GM23338 (cell line): ENCODE measurements around the gene ATF6. TPM values are rescaled to one million over a fixed set of nuclear protein-coding genes. Genes with fewer than 3 reads are reported as not detected.

Experiments
- ATAC-seq: fragments of 200-7000 bp; cut with Tn5 transposase; 3 replicates; pipeline ENCODE4 v1.9.1; 2020
- DNase-seq: peaks from one replicate; pipeline ENCODE4 v3.0.0-alpha.2; 2015; ENCODE audit warnings: low spot score
- H2AFZ ChIP-seq: fragments of 200-600 bp; sonication (generic); 2 replicates; pipeline ENCODE4 v1.8.0; 2016; ENCODE audit warnings: antibody characterized with exemption, mild to moderate bottlenecking, moderate library complexity
- H3F3A ChIP-seq: fragments of 200-600 bp; sonication (generic); replicated peaks from 2 replicates; pipeline ENCODE4 v1.8.0; 2017; ENCODE audit warnings: antibody characterized with exemption, mixed run types, low read depth
- H3K27ac ChIP-seq: fragments of 200-600 bp; sonication (generic); 2 replicates; pipeline ENCODE4 v1.6.1; 2016; ENCODE audit warnings: low read depth
- H3K27me3 ChIP-seq: fragments of 200-600 bp; sonication (generic); 2 replicates; pipeline ENCODE4 v1.8.0; 2016; ENCODE audit warnings: mild to moderate bottlenecking, mixed run types, moderate library complexity; ENCODE audit not compliant: insufficient read depth
- H3K36me3 ChIP-seq: fragments of 200-600 bp; sonication (generic); 2 replicates; pipeline ENCODE4 v1.8.0; 2016; ENCODE audit warnings: mild to moderate bottlenecking; ENCODE audit not compliant: insufficient read depth
- H3K4me1 ChIP-seq: fragments of 200-600 bp; sonication (generic); 2 replicates; pipeline ENCODE4 v1.8.0; 2016; ENCODE audit warnings: mild to moderate bottlenecking, moderate library complexity; ENCODE audit not compliant: insufficient read depth
- H3K4me2 ChIP-seq: fragments of 200-600 bp; sonication (generic); 2 replicates; pipeline ENCODE4 v1.7.1; 2017; ENCODE audit warnings: mixed run types
- H3K4me3 ChIP-seq: fragments of 200-600 bp; sonication (generic); 2 replicates; pipeline ENCODE4 v1.6.1; 2016; ENCODE audit warnings: mixed run types
- H3K79me2 ChIP-seq: fragments of 200-600 bp; sonication (generic); replicated peaks from 2 replicates; pipeline ENCODE4 v1.8.0; 2017; ENCODE audit warnings: mild to moderate bottlenecking; ENCODE audit not compliant: insufficient read depth
- H3K9me2 ChIP-seq: fragments of 200-600 bp; sonication (generic); 2 replicates; pipeline ENCODE4 v1.8.0; 2017; ENCODE audit not compliant: insufficient read depth
- H4K20me1 ChIP-seq: fragments of 200-600 bp; sonication (generic); replicated peaks from 2 replicates; pipeline ENCODE4 v1.8.0; 2017; ENCODE audit warnings: mild to moderate bottlenecking; ENCODE audit not compliant: insufficient read depth
- H3K27ac Mint-ChIP-seq: 2 replicates; pipeline ENCODE4 v1.8.0; 2020; ENCODE audit warnings: inconsistent platforms, mild to moderate bottlenecking, moderate library complexity, mixed read lengths
- H3K27me3 Mint-ChIP-seq: 3 replicates; pipeline ENCODE4 v1.8.0; 2022; ENCODE audit warnings: low read depth, mild to moderate bottlenecking, moderate library complexity, mixed read lengths, inconsistent platforms; ENCODE audit not compliant: insufficient read depth, poor library complexity
- H3K36me3 Mint-ChIP-seq: 3 replicates; pipeline ENCODE4 v1.8.0; 2021; ENCODE audit warnings: low read depth, mild to moderate bottlenecking, inconsistent platforms, moderate library complexity, mixed read lengths
- H3K4me1 Mint-ChIP-seq: 3 replicates; pipeline ENCODE4 v1.8.0; 2020; ENCODE audit warnings: mild to moderate bottlenecking, inconsistent platforms, mixed read lengths
- H3K4me3 Mint-ChIP-seq: 3 replicates; pipeline ENCODE4 v1.8.0; 2021; ENCODE audit warnings: moderate library complexity, mild to moderate bottlenecking, inconsistent platforms, mixed read lengths
- H3K9me3 Mint-ChIP-seq: 3 replicates; pipeline ENCODE4 v1.8.0; 2020; ENCODE audit warnings: moderate library complexity, mild to moderate bottlenecking, inconsistent platforms, mixed read lengths
- CREB1 ChIP-seq: fragments of 250-450 bp; sonication (Bioruptor Pico); IDR thresholded peaks from 2 replicates; pipeline ENCODE4 v1.5.0; 2020; ENCODE audit warnings: low read depth, mild to moderate bottlenecking, moderate library complexity
- EZH2phosphoT487 ChIP-seq: fragments of 200-600 bp; sonication (generic); IDR thresholded peaks from one replicate; pipeline ENCODE4 v1.8.1; 2018; ENCODE audit warnings: antibody characterized with exemption; ENCODE audit not compliant: unreplicated experiment
- JUNB ChIP-seq: IDR thresholded peaks from one replicate; pipeline ENCODE4 v1.6.1; 2016; ENCODE audit warnings: antibody characterized with exemption; ENCODE audit not compliant: unreplicated experiment
- POLR2AphosphoS5 ChIP-seq: IDR thresholded peaks from 2 replicates; pipeline ENCODE4 v1.6.1; 2016; ENCODE audit warnings: antibody characterized with exemption, low read depth
- REST ChIP-seq: IDR thresholded peaks from one replicate; pipeline ENCODE4 v1.6.1; 2018; ENCODE audit warnings: antibody characterized with exemption; ENCODE audit not compliant: unreplicated experiment
- ZNF462 ChIP-seq: fragments of 250-450 bp; sonication (Bioruptor Pico); IDR thresholded peaks from 2 replicates; pipeline ENCODE4 v1.5.0; 2020; ENCODE audit warnings: mild to moderate bottlenecking, moderate library complexity
- polyA plus RNA-seq: library from polyadenylated mRNA; unstranded; fragments of >200 nt; fragmentation: Nextera tagmentation; extraction: Ambion mirVana; gene quantifications from 2 replicates; pipeline ENCODE4 v1.2.1, GENCODE V29; 2016
- total RNA-seq: library from RNA; depleted of rRNA; stranded (reverse); fragments of >200 nt; shearing (Covaris generic); gene quantifications from 2 replicates; pipeline ENCODE4 v1.2.3, GENCODE V29; 2014

ATF6 gene
- total and polyA plus RNA-seq, 2 experiments from 2014 or later: 5.0 to 13.5 TPM

- H3K36me3 Mint-ChIP-seq: no peaks in the 10 kb centered on the region
- Histone ChIP-seq H3K79me2 (no peaks in the 10 kb centered on the region), H3F3A (no peaks in the 10 kb centered on the region), H3K4me2 (no peak overlapping the region), H3K27me3 (peaks cover 9% of the 10 kb centered on the region), H3K4me1 (peaks cover 36% of the 10 kb centered on the region), H3K36me3 (no peaks in the 10 kb centered on the region), H3K27ac (no peak overlapping the region), H3K9me2 (no peaks in the 10 kb centered on the region), H3K4me3 (no peak overlapping the region), H2AFZ (no peak overlapping the region), H4K20me1 (no peaks in the 10 kb centered on the region)
- no peak for DNase-seq
- H3K27me3 Mint-ChIP-seq: peaks cover 3% of the 10 kb centered on the region
- TF ChIP-seq CREB1 (no peak), REST (no peak), EZH2phosphoT487 (no peak), JUNB (no peak), ZNF462 (no peak), POLR2AphosphoS5 (no peak)
- no peak for ATAC-seq
- no peak overlapping the region for H3K27ac Mint-ChIP-seq
- H3K9me3 Mint-ChIP-seq: no peaks in the 10 kb centered on the region
- H3K4me3 Mint-ChIP-seq: no peak overlapping the region
- H3K4me1 Mint-ChIP-seq: peaks cover 49% of the 10 kb centered on the region
Measured at GRCh38 chr1:161733526-161733925, 32.6 kb upstream of the ATF6 start.
